Sciatic nerve (tissue), 2 donors: ENCODE measurements around the gene BNIP5. TPM values are rescaled to one million over a fixed set of nuclear protein-coding genes. Genes with fewer than 3 reads are reported as not detected.

Experiments
- ATAC-seq: fragments of 200-7000 bp; cut with Tn5 transposase; one replicate; pipeline ENCODE4 v1.9.1; 2020; ENCODE audit warnings: mild to moderate bottlenecking, moderate library complexity
- DNase-seq: peaks from one replicate; pipeline ENCODE4 v3.0.0-alpha.2; 2020; ENCODE audit warnings: low spot score
- intact Hi-C: fragments of 100-400 bp; cut with DNase I; formaldehyde crosslinking; loops from one replicate; pipeline ENCODE4 v1.14.2; 2022
- total RNA-seq: library from RNA; stranded (reverse); fragmentation: NEBNext Ultra II Directional; extraction: Animal tissue kit (Norgen Biotek cat#: 25700); gene quantifications from one replicate; pipeline ENCODE4 v1.2.1, GENCODE V29; 2021
- donor health status: DM: no; HTN: no; CAD: no.
- donor health status: DM: no; HTN: no; CAD: no.

Gene BNIP5
- total RNA-seq, 1 donor from 2014 or later = not detected

GRCh38 chr6:36330366-36330765, 6.3 kb downstream of the BNIP5 start:
- intact Hi-C loops = no loop called here
- no peak for DNase-seq
- no peak for ATAC-seq

- no peak for ATAC-seq
- intact Hi-C loops = no loop called here
- no peak for DNase-seq
Measured at GRCh38 chr6:36329798-36330291, 6.8 kb downstream of the BNIP5 start.

DNA sequence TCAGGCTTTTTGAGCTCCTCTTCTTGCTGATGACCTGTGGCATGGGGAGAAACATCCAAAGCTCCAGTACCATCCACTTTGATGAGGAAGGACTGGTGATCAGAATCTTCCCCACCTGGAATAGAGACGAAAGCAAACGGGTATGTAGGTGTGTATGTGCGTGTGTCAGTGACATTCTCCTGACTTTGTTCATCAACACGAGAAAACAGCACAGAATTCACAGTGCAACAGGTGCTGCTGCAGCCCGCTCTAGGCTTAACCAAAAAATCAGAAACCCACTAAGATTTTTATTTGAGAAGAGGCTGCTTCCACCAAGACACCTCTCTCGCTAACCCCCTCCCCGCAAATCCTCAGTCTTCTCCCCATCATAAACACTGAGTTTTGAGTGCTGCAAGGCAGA, 8.1 kb downstream of the BNIP5 start:
- DNase-seq (no peak), ATAC-seq (no peak)
- intact Hi-C loops = no loop called here

DNA sequence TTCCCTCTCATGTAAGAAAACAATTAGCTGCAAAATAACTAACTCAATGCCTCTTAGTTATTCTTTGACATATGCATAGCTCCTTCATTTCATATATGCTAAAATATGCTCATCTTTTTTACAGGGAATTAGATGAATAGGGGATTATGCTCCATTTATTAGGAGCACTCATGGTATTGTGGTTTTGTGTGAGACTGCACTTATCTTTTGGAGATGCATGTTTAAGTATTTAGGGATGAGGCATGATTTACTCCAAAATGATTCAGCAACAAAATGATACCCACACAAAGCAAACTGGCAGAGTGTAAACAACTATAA, 8.8 kb downstream of the BNIP5 start:
- ATAC-seq = no peak
- no peak for DNase-seq
- intact Hi-C loops = no loop called here

DNA sequence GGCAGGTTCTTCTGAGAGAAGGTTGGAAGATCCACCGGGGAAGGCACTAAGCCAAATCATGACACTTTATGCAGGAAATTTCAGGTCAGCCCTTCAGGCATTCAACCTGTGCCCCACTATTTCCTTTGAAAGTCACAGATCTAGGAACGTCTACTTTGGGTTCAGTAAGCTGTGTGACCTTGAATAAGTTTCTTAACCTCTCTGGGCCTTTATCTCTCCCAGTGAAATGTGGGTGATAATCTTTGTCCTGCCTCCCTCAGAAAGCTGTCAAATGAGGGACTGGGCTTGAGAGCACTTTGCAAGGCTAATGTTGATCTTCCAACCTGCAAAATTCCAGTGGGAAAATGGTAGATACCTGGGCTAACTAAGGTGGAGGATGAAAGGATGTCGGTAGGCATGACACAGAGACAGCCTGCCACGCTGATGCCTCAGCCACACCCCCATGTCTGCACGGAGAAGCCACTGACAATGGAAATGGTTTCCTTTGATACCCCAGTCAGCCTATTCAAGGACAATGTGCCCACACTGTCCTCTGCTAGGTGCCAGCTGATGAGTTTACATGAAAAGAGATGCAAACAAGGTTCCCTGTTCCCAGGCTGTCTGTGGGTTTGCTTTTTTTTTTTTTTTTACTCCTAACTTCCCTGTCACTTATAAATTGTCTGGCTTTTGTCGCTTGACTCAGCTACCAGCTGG, 9.3 kb downstream of the BNIP5 start:
- ATAC-seq (no peak), DNase-seq (no peak)
- intact Hi-C loops = no loop called here

DNA sequence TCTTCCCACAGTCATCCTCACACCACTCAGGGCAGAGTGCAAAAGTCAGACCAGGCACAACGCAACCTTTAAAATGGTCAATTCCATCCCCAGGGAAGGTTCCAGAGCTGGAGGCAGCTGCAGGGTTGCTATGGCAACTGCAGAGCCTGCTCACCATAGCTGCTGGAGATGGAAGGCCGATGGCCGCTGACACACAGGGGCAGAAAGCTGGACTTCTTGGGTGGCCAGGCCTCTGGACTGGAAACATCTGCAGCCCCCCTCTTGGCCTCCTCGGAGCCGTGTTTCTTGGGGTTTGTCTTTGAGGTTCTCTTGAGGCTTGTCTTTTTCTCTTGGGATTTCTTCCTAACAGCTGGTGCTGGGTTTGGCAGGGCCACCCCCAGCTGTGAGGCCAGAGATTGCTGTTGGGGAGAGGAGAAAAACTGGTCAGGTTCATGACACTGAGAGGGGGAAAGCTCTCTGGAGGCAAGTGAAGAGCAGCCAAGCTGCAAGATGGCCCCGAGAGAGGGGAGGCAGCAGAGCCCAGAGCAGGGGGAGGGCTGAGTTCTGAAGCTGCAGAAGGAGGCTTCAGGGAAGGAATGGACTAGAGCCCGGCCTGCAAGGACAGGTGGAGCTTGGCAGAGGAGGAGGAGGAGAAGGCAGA, 10.2 kb downstream of the BNIP5 start:
- DNase-seq = no peak
- intact Hi-C loops = no loop called here
- ATAC-seq = peak; percentile 91

- intact Hi-C loops = no loop called here
- ATAC-seq (no peak), DNase-seq (no peak)
Measured at GRCh38 chr6:36324715-36325114, 12.0 kb downstream of the BNIP5 start.

DNA sequence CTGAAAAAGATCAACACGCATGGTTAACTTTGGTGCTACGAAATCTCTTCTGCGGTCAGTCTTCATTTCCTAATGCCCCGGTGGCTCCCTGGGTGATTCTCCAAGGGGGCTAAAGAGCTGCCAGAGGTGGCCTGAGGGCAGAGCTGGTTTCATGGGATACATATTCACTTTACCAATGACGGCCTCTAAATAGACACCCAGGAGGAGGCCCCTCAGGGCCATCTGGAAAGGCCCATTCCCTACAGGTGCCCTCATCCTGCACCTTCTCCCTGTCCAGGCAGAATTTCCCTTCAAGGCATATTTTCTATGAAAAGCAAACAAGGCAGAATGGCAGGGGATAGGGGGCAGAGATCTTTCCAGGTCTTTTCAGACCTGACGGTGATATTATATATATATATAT, 12.5 kb downstream of the BNIP5 start:
- DNase-seq = no peak
- no peak for ATAC-seq
- intact Hi-C loops = no loop called here

DNA sequence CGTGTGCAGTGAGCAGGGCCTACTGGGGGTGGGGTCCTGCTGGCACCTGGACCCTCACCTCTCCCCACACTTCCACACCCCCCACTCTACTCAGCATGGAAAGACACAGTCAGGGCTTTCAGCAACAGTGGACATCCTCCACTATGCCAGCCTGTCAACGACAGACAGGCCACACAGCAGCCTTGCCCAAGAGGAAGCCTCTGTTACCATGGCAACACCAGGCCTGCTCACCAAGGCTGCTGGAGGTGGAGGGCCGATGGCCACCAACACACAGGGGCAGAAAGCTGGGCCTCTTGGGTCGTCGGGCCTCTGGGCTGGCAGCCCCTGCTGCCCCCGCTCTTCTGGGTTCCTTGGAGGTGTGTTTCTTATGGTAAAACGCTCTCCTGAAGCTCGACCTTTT, 13.6 kb downstream of the BNIP5 start:
- ATAC-seq (no peak), DNase-seq (no peak)
- intact Hi-C loops = no loop called here

DNA sequence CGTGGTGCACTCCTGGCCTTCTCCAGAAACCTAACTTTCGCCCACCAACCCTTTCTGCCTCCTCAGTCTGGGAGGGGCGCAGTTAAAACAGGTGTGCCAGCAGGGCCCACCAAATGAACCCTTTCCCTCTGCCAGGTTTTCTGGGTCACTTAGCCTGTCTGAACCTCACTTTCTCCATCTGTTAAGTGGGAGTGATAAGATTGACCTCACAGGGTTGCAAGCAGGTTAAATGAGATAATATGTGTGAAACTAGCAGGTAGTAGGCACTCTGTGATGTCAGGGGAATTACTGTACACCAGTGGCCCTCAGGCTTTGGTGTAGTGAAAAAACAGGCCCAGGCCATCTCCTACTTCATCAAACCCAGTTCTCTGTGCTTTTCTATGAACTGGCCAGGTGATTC, 14.1 kb downstream of the BNIP5 start:
- ATAC-seq = no peak

DNA sequence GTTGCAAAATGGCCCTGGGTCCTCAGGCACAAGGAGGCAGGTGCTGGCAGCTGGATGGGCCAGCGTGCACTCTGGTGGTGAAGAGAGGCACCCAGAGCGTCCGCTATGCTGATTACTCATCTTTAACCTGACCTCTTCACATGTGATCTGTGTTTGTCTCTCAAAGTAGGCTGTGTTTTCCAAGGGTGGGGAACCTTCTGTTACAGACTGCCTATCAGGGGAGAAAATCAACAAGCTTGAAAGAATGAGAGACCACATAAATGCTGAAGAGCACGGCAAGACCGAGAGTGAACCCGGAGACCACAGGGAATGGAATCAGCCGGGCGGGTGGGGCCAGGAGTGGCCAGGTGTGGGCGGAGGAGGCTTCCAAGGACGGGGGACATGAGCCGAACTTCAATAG, 16.2 kb downstream of the BNIP5 start:
- peak; percentile 91 for ATAC-seq
- intact Hi-C loops = no loop called here
- DNase-seq = no peak

More for the DNA sequence above, 14.1 kb downstream of the BNIP5 start:
- intact Hi-C loops = no loop called here
- no peak for DNase-seq

DNA sequence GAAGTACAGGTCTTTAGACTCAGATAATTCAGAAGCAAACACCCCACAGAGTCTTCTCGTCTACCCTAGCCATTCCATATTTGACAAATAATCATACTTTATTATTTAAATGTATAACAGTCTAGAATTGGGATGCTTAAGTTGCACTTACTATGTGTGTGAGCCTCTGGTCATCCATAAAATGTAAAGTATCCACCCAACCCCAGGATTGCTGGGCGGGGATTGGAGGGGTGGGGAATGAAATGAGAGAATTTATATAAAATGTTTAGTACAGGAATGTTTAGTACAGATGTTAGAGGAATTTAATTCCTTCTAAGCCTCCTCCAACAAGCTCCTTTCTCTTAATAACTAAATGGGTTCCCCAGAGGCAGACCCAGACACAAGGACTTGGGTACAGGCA, 16.9 kb downstream of the BNIP5 start:
- no peak for DNase-seq
- no peak for ATAC-seq
- intact Hi-C loops = no loop called here

DNA sequence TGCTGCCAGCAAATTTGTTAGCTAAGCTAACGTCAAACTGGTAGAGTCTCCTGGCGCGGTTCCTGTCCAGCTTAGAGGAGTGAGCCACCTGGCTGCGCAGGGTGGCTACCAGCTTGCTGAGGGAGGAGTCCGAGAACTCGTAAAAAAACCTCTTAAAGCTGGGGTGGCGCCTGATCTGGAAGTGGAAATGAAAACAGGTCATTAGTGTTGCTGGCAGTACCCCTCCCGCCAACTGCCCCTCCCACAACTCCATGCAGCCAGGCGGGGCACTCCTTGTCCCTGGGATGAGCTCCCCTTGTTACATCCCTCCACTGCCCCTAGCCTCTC, 17.3 kb downstream of the BNIP5 start:
- DNase-seq (no peak), ATAC-seq (no peak)
- intact Hi-C loops = no loop called here

DNA sequence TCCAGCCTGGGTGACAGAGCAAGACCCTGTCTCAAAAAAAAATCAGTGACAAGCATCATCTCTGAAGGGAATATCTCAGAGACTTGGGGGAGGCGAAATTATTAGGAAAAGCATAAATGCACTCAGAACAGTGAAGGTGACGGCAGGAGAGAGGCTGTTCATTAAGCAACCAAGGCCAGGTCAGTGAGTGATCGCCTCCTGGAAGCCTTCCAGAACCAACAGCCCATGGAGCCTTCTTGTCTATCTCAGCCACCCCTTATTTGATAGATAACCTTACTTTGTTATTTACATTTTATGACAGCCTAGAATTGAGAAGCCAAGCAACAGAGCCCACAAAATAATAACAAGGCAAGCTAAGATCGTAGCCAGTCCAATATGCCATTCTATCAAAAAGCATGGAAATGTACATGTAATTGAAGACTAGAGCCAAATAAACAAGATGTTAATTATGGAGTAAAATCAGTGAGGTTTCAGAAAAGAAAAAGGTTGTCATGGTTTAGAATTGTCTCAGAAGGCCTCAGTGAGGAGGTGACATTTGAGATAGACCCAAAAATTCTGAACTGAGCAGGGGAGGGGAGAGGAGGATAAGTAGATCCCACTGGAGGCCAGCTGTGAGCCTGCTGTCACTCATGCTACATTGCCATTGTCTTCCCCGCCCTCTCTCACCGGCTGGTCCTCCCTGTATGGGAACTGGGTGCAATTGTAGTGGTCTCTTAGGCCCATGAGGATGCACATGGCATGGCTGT, 17.8 kb downstream of the BNIP5 start:
- DNase-seq (no peak), ATAC-seq (no peak)
- intact Hi-C loops = no loop called here

GRCh38 chr6:36317623-36318022, 19.1 kb downstream of the BNIP5 start:
- ATAC-seq (no peak), DNase-seq (no peak)
- intact Hi-C loops = no loop called here

- intact Hi-C loops = no loop called here
- no peak for ATAC-seq
Measured at GRCh38 chr6:36315921-36316320, 20.8 kb downstream of the BNIP5 start.

GRCh38 chr6:36314221-36315014, 22.3 kb downstream of the BNIP5 start:
- DNase-seq (no peak), ATAC-seq (no peak)
- intact Hi-C loops = no loop called here

More at GRCh38 chr6:36315921-36316320, 20.8 kb downstream of the BNIP5 start:
- no peak for DNase-seq

- no peak for ATAC-seq
- no peak for DNase-seq
- intact Hi-C loops = no loop called here
Measured at GRCh38 chr6:36313649-36313936, 23.1 kb downstream of the BNIP5 start.

- ATAC-seq = peak; percentile 82
- intact Hi-C loops = no loop called here
- DNase-seq = no peak
Measured at GRCh38 chr6:36312854-36313648, 23.6 kb downstream of the BNIP5 start.
